Measurements from ENCODE around the gene SUMF2.
"Not testable (repeated sequence)": the region's sequence is repeated elsewhere in the genome, so short reads cannot be mapped to it uniquely, and the experiment has no call there.

The SUMF2 gene

DNA sequence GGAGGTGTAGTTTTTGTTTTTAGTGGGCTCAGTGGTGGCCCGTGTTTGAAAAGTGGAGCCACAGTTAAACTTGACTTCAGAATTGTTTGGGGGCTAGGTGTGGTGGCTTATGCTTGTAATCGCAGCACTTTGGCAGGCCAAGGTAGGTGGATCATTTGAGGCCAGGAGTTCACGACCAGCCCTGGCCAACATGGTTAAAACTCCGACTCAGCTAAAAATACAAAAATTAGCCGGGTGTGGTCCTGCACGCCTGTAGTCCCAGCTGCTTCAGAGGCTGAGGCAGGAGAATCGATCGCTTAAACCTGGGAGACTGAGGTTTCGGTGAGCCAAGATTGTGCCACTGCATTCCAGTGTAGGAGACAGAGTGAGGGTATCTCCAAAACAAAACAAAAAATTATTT, 10.7 kb upstream of the SUMF2 start:
- H3K36me3 ChIP-seq (ENCODE audit: control insufficient read depth in 5 of 5, insufficient read depth in 5 of 5, low read length in 5 of 5), result peaks cover 27 to 52% (median 30%) of the 10 kb centered on the region in 5 donors
- peak overlapping the region in 1 of 5 donors; percentile 22 for H3K9ac ChIP-seq (ENCODE audit: low read length in 5 of 5)

GRCh38 chr7:56053993-56054392, 10.1 kb upstream of the SUMF2 start:
- Histone ChIP-seq H3K27me3 (ENCODE audit: control insufficient read depth in 5 of 5, insufficient read depth in 4 of 5, low read length in 5 of 5) (no peaks in the 10 kb centered on the region), H3K36me3 (ENCODE audit: control insufficient read depth in 5 of 5, insufficient read depth in 5 of 5, low read length in 5 of 5) (peaks cover 33 to 58% (median 36%) of the 10 kb centered on the region in 5 donors), H3K4me3 (ENCODE audit: low read depth in 1 of 5, low read length in 5 of 5) (no peak overlapping the region), H3K9ac (ENCODE audit: low read length in 5 of 5) (no peak overlapping the region), H3K27ac (ENCODE audit: low read depth, low read length) (no peak overlapping the region), H3K9me3 (ENCODE audit: control insufficient read depth in 5 of 5, low read length in 5 of 5) (no peaks in the 10 kb centered on the region), H3K4me1 (ENCODE audit: control insufficient read depth in 5 of 5, insufficient read depth in 5 of 5, low read length in 5 of 5) (peaks cover 0 to 26% (median 22%) of the 10 kb centered on the region in 5 donors)

More for the DNA sequence above, 10.7 kb upstream of the SUMF2 start:
- Histone ChIP-seq H3K9me3 (ENCODE audit: control insufficient read depth in 5 of 5, low read length in 5 of 5) (no peaks in the 10 kb centered on the region), H3K4me3 (ENCODE audit: low read depth in 1 of 5, low read length in 5 of 5) (no peak overlapping the region), H3K27me3 (ENCODE audit: control insufficient read depth in 5 of 5, insufficient read depth in 4 of 5, low read length in 5 of 5) (no peaks in the 10 kb centered on the region), H3K27ac (ENCODE audit: low read depth, low read length) (no peak overlapping the region), H3K4me1 (ENCODE audit: control insufficient read depth in 5 of 5, insufficient read depth in 5 of 5, low read length in 5 of 5) (peaks cover 0 to 26% (median 22%) of the 10 kb centered on the region in 5 donors)

DNA sequence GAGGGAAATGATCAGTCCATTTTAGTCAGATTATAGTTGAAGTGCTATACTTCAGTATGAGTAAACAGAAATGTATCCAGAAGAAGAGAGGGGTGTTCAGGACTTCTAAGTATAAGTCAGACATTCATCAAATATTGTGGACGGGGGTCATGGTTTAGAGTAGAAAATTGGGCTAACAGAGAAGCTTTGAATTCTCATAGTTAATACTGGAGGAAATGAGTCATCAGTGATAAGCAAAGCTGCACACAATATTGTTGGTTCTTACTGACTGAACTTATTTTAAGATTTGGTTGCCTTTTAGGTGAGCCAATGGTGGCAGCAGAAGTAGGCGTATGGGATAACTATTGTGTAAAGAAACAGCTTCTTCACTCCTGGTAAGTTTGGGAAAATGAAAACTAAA, 1.7 kb upstream of the SUMF2 start:
- H3K27ac ChIP-seq (ENCODE audit: low read depth, low read length), result no peak overlapping the region
- H3K36me3 ChIP-seq (ENCODE audit: control insufficient read depth in 5 of 5, insufficient read depth in 5 of 5, low read length in 5 of 5), result peaks cover 42 to 56% (median 45%) of the 10 kb centered on the region in 5 donors
- no peak overlapping the region for H3K9ac ChIP-seq (ENCODE audit: low read length in 5 of 5)
- no peaks in the 10 kb centered on the region for H3K9me3 ChIP-seq (ENCODE audit: control insufficient read depth in 5 of 5, low read length in 5 of 5)
- H3K27me3 ChIP-seq (ENCODE audit: control insufficient read depth in 5 of 5, insufficient read depth in 4 of 5, low read length in 5 of 5), result no peaks in the 10 kb centered on the region
- H3K4me1 ChIP-seq (ENCODE audit: control insufficient read depth in 5 of 5, insufficient read depth in 5 of 5, low read length in 5 of 5), result peaks cover 0 to 14% (median 12%) of the 10 kb centered on the region in 5 donors
- H3K4me3 ChIP-seq (ENCODE audit: low read depth in 1 of 5, low read length in 5 of 5), result no peak overlapping the region

- peak overlapping the region; percentile 92 for H3K27ac ChIP-seq (ENCODE audit: low read depth, low read length)
- H3K36me3 ChIP-seq (ENCODE audit: control insufficient read depth in 5 of 5, insufficient read depth in 5 of 5, low read length in 5 of 5), result peaks cover 33 to 47% (median 37%) of the 10 kb centered on the region in 5 donors
- H3K4me3 ChIP-seq (ENCODE audit: low read depth in 1 of 5, low read length in 5 of 5), result peak overlapping the region; percentile 72 to 89 (median 84)
- H3K4me1 ChIP-seq (ENCODE audit: control insufficient read depth in 5 of 5, insufficient read depth in 5 of 5, low read length in 5 of 5), result peaks cover 0 to 14% (median 12%) of the 10 kb centered on the region in 5 donors
- no peaks in the 10 kb centered on the region for H3K9me3 ChIP-seq (ENCODE audit: control insufficient read depth in 5 of 5, low read length in 5 of 5)
- H3K27me3 ChIP-seq (ENCODE audit: control insufficient read depth in 5 of 5, insufficient read depth in 4 of 5, low read length in 5 of 5), result no peaks in the 10 kb centered on the region
- peak overlapping the region in 4 of 5 donors; percentile 59 to 81 (median 76) for H3K9ac ChIP-seq (ENCODE audit: low read length in 5 of 5)
These were observed 595 bp upstream of the SUMF2 start for GRCh38 chr7:56063500-56063881.

- Histone ChIP-seq H3K36me3 (ENCODE audit: control insufficient read depth in 5 of 5, insufficient read depth in 5 of 5, low read length in 5 of 5) (peaks cover 23 to 47% (median 25%) of the 10 kb centered on the region in 5 donors), H3K4me1 (ENCODE audit: control insufficient read depth in 5 of 5, insufficient read depth in 5 of 5, low read length in 5 of 5) (peaks cover 0 to 14% (median 12%) of the 10 kb centered on the region in 5 donors)
- not testable (repeated sequence) for H3K27me3 ChIP-seq (ENCODE audit: control insufficient read depth in 5 of 5, insufficient read depth in 4 of 5, low read length in 5 of 5); H3K9me3 ChIP-seq (ENCODE audit: control insufficient read depth in 5 of 5, low read length in 5 of 5); H3K9ac ChIP-seq (ENCODE audit: low read length in 5 of 5); H3K27ac ChIP-seq (ENCODE audit: low read depth, low read length); H3K4me3 ChIP-seq (ENCODE audit: low read depth in 1 of 5, low read length in 5 of 5)
These were observed 2.3 kb downstream of the SUMF2 start for GRCh38 chr7:56066376-56066775.

GRCh38 chr7:56074371-56074791, 10.3 kb downstream of the SUMF2 start:
- H3K9ac ChIP-seq (ENCODE audit: low read length in 5 of 5), result no peak overlapping the region
- H3K4me3 ChIP-seq (ENCODE audit: low read depth in 1 of 5, low read length in 5 of 5), result no peak overlapping the region

DNA sequence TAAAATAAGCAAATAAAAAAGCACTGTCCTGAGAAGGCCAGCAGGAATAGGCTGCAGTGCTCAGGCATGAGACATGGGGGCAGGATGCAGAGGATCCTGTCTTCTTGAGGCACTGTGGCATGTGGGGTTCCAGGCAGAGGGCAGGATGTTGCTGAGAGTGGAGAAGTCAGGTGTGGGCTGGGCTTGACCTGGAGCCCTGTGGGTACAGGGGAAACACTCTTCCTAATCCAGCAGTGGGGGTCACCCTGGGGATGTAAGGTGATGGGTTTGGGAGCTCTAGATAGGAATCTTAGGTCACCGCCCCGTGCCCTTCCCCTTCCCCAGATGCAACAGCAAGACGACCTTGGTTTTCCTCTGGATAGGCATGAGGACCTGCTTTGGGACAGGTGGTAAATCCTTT, 13.6 kb downstream of the SUMF2 start:
- H3K4me1 ChIP-seq (ENCODE audit: control insufficient read depth in 5 of 5, insufficient read depth in 5 of 5, low read length in 5 of 5), result peaks cover 8 to 20% (median 18%) of the 10 kb centered on the region in 5 donors

More at GRCh38 chr7:56074371-56074791, 10.3 kb downstream of the SUMF2 start:
- no peak overlapping the region for H3K27ac ChIP-seq (ENCODE audit: low read depth, low read length)
- peaks cover 4 to 43% (median 30%) of the 10 kb centered on the region in 5 donors for H3K36me3 ChIP-seq (ENCODE audit: control insufficient read depth in 5 of 5, insufficient read depth in 5 of 5, low read length in 5 of 5)
- H3K4me1 ChIP-seq (ENCODE audit: control insufficient read depth in 5 of 5, insufficient read depth in 5 of 5, low read length in 5 of 5), result peaks cover 4 to 11% (median 10%) of the 10 kb centered on the region in 5 donors
- no peaks in the 10 kb centered on the region for H3K27me3 ChIP-seq (ENCODE audit: control insufficient read depth in 5 of 5, insufficient read depth in 4 of 5, low read length in 5 of 5)
- H3K9me3 ChIP-seq (ENCODE audit: control insufficient read depth in 5 of 5, low read length in 5 of 5), result no peaks in the 10 kb centered on the region

DNA sequence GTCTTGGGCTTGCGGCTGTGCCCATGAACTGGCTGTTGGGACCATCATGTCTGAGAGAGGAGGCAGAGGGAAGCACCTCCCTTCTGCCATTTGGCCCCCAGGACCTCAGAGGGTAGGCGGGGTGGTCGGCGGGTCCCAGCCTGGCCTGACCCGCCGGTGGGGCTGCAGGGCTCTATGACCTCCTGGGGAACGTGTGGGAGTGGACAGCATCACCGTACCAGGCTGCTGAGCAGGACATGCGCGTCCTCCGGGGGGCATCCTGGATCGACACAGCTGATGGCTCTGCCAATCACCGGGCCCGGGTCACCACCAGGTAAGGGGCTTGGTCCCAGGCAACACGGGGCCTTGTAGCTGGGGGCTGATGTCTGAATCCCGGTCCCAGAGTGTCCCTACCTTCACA, 14.1 kb downstream of the SUMF2 start:
- Histone ChIP-seq H3K4me3 (ENCODE audit: low read depth in 1 of 5, low read length in 5 of 5) (no peak overlapping the region), H3K9ac (ENCODE audit: low read length in 5 of 5) (peak overlapping the region in 1 of 5 donors; percentile 20), H3K27me3 (ENCODE audit: control insufficient read depth in 5 of 5, insufficient read depth in 4 of 5, low read length in 5 of 5) (no peaks in the 10 kb centered on the region), H3K27ac (ENCODE audit: low read depth, low read length) (no peak overlapping the region), H3K9me3 (ENCODE audit: control insufficient read depth in 5 of 5, low read length in 5 of 5) (no peaks in the 10 kb centered on the region), H3K4me1 (ENCODE audit: control insufficient read depth in 5 of 5, insufficient read depth in 5 of 5, low read length in 5 of 5) (peaks cover 9 to 23% (median 21%) of the 10 kb centered on the region in 5 donors), H3K36me3 (ENCODE audit: control insufficient read depth in 5 of 5, insufficient read depth in 5 of 5, low read length in 5 of 5) (peaks cover 0 to 34% (median 21%) of the 10 kb centered on the region in 5 donors)

More for the DNA sequence above, 13.6 kb downstream of the SUMF2 start:
- Histone ChIP-seq H3K27ac (ENCODE audit: low read depth, low read length) (no peak overlapping the region), H3K9ac (ENCODE audit: low read length in 5 of 5) (no peak overlapping the region), H3K36me3 (ENCODE audit: control insufficient read depth in 5 of 5, insufficient read depth in 5 of 5, low read length in 5 of 5) (peaks cover 0 to 38% (median 25%) of the 10 kb centered on the region in 5 donors), H3K9me3 (ENCODE audit: control insufficient read depth in 5 of 5, low read length in 5 of 5) (no peaks in the 10 kb centered on the region), H3K27me3 (ENCODE audit: control insufficient read depth in 5 of 5, insufficient read depth in 4 of 5, low read length in 5 of 5) (no peaks in the 10 kb centered on the region), H3K4me3 (ENCODE audit: low read depth in 1 of 5, low read length in 5 of 5) (no peak overlapping the region)

GRCh38 chr7:56079450-56080185, 15.5 kb downstream of the SUMF2 start:
- H3K4me1 ChIP-seq (ENCODE audit: control insufficient read depth in 5 of 5, insufficient read depth in 5 of 5, low read length in 5 of 5), result peaks cover 11 to 25% (median 22%) of the 10 kb centered on the region in 5 donors
- H3K9me3 ChIP-seq (ENCODE audit: control insufficient read depth in 5 of 5, low read length in 5 of 5), result no peaks in the 10 kb centered on the region
- H3K27me3 ChIP-seq (ENCODE audit: control insufficient read depth in 5 of 5, insufficient read depth in 4 of 5, low read length in 5 of 5), result no peaks in the 10 kb centered on the region
- peak overlapping the region in 3 of 5 donors; percentile 38 to 56 (median 48) for H3K9ac ChIP-seq (ENCODE audit: low read length in 5 of 5)
- H3K27ac ChIP-seq (ENCODE audit: low read depth, low read length), result peak overlapping the region; percentile 48
- H3K36me3 ChIP-seq (ENCODE audit: control insufficient read depth in 5 of 5, insufficient read depth in 5 of 5, low read length in 5 of 5), result peaks cover 0 to 35% (median 20%) of the 10 kb centered on the region in 5 donors
- no peak overlapping the region for H3K4me3 ChIP-seq (ENCODE audit: low read depth in 1 of 5, low read length in 5 of 5)

DNA sequence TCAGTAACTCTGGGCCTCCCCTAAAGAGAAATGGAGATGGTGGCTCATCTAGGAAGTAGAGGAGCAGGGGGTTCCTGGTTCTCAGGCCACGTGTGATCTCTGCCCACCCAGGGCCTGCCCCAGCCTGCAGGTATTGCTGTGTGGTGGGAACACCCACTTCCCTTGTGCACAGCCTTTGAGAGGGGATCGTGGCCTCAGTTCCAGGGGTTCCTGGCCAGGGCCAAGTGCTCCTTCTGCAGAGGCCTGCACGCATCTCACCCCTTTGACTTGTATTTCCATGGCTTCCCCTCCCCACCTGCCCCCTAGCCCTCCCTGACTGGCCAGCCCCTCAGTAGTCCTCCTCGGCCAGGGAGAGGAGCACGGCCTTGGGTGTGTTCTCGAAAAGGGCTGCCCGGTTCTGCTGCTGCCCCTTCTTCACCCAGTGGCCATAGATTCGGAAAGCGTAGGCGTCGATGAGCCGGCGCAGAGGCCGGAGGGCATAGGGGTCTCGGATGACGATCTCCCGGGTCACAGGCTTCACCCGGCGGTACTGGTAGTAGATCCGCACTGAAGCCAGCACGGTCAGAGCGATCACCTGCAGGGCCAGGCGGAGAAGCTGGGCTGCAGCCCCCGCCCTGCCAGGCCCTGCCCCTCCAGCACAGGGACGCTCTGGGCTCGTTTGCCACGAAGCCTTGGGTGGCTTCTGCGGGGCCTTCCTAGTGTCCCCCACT, 16.8 kb downstream of the SUMF2 start:
- Histone ChIP-seq H3K36me3 (ENCODE audit: control insufficient read depth in 5 of 5, insufficient read depth in 5 of 5, low read length in 5 of 5) (peaks cover 0 to 40% (median 22%) of the 10 kb centered on the region in 5 donors), H3K4me1 (ENCODE audit: control insufficient read depth in 5 of 5, insufficient read depth in 5 of 5, low read length in 5 of 5) (peaks cover 11 to 24% (median 22%) of the 10 kb centered on the region in 5 donors)
- not testable (repeated sequence) for H3K9me3 ChIP-seq (ENCODE audit: control insufficient read depth in 5 of 5, low read length in 5 of 5); H3K27ac ChIP-seq (ENCODE audit: low read depth, low read length); H3K9ac ChIP-seq (ENCODE audit: low read length in 5 of 5); H3K27me3 ChIP-seq (ENCODE audit: control insufficient read depth in 5 of 5, insufficient read depth in 4 of 5, low read length in 5 of 5); H3K4me3 ChIP-seq (ENCODE audit: low read depth in 1 of 5, low read length in 5 of 5)
